ENCODE measurements around the gene ADIPOR2.
"Not testable (repeated sequence)": the region's sequence is repeated elsewhere in the genome, so short reads cannot be mapped to it uniquely, and the experiment has no call there.

Gene ADIPOR2

DNA sequence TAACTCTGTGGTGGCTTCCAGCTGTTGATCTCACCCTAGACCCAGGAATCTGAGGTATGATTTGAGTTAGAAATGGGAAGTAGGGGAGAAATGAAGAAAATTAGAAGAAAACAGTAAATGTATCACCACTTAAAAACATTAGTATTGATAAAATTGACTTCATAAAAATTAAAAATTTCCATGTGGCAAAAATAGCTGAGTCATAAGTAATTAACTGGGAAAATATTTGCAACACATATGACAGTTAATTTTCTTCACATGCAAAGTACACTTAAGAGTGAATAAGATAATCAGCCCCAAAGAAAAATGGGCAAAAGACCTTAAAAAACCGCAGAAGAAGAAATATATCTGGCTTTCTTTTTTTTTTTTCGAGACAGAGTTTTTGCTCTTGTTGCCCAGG is 25.5 kb upstream of the ADIPOR2 start:
- DNase-seq (ENCODE audit: low spot score) = no peak

GRCh38 chr12:1666215-1666614 is 24.7 kb upstream of the ADIPOR2 start:
- DNase-seq (ENCODE audit: low spot score) = no peak

- DNase-seq (ENCODE audit: low spot score) = no peak
Measured at GRCh38 chr12:1666685-1667162, 24.1 kb upstream of the ADIPOR2 start.

- DNase-seq (ENCODE audit: low spot score) = peak; percentile 32
Measured at GRCh38 chr12:1668833-1669543, 21.9 kb upstream of the ADIPOR2 start.

GRCh38 chr12:1670358-1671268 is 20.3 kb upstream of the ADIPOR2 start:
- no peak for DNase-seq (ENCODE audit: low spot score)

DNA sequence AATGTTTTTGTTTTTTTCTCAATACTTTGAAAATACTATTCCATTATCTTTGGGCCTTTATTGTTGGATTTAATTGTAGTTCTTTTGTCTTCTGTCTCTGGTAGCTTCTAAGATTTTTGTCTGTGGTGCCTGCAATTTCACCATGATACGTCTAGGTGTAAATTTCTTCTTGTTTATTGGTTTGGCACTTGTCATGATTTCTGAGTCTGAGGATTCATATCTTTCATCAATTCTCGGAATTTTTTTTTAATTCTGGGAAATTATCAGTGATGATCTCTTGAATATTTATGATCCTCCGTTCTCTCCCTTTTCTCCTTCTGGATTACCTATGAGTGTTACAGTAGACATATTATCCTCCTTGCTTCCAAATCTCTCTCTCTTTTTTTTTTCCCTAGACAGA is 14.8 kb upstream of the ADIPOR2 start:
- no peak for DNase-seq (ENCODE audit: low spot score)

DNA sequence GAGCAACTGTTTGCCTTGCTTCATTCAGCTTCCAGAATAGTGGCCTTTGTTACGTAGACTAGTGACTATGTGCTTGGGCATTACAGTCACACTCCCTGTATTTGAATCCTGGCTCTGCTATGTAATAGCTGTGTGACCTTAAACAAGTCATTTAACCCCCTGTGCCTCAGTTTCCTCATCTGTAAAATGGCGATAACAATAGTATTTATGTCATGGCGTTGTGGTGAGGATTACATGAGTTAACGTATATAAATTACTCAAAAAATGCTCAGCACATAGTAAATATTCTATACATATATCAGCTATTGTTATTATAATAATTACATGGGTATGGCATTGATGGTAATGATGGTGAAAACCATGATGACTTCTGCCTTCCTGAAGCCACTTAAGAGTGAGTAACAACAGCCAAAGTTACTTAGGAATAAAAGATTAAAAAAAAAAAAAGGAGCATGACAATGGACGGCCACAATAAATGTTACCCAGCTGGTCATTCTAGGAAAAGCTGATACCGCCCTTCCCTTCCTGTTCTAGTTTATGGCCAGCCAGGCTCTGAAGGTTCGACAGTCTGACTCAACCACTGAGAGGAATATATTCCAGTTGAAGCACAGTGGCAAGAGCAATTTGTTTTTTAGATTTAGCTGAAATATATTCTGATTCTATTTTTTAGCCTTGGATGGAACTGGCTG is 9.9 kb upstream of the ADIPOR2 start:
- DNase-seq (ENCODE audit: low spot score) = no peak

GRCh38 chr12:1681493-1681807 is 9.4 kb upstream of the ADIPOR2 start:
- DNase-seq (ENCODE audit: low spot score) = no peak

GRCh38 chr12:1688086-1688710 is 2.7 kb upstream of the ADIPOR2 start:
- no peak for DNase-seq (ENCODE audit: low spot score)

DNA sequence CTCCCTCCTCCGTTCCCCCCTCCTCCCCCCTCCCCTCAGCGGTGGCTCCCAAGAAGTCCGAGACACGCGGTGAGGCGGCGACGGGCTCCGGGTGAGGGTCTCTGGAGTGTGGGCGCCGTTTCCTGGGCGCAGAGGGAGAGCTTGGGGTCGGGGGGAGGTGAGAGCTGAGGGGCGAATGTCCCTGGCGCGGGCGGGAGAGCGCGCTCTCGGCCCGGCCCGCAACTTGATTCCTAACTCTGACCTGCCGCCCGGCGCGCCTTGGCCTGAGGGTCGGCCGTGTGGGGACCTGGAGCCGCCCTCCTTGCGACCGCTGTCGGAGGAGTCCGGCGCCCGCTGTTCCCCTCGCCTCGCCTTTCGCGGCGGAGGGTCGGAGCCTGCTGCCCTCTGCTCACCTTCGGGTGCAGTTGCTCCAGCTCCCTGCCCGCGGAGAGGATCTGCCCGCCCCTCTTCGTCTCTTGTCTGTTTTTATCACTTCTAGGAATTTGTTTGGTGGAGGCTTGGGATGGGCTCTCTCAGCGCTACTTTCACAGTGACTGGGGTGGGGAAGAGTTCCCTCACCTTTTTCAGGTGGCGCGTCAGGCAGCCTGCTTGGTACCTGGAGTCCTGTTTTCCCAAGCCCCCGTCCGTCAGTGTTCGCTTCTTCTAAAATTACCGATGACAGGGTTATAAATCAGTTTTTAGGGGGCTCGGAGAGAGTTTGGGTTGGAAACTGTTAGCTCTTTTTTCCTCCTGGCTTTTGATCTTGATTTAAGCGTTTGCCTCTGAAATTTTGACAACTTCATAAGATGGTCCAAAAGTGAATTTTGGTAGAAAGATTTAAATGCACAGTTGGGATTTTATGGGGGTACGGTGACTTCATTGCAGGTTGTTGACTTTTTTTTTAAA is 495 bp downstream of the ADIPOR2 start:
- no peak for DNase-seq (ENCODE audit: low spot score)

DNA sequence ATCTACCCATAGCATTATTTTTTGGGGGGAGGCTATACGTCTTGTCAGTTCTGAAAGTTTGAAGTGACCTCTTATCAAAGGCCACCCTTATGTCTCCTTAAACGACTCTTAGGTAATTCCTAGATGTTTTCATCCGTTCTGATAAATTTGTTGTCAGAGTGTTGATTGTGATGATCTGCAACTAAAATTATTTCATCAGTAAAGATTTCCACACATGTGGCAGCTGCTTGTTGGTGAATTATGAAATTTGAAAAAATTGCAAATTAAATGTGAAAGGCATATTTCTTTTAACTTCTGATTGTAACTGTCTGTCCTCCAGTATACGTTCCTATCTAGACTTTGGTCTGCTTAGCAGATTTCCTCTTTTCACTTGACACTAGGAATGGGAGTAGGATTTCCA is 1.4 kb downstream of the ADIPOR2 start:
- DNase-seq (ENCODE audit: low spot score) = peak; percentile 51

DNA sequence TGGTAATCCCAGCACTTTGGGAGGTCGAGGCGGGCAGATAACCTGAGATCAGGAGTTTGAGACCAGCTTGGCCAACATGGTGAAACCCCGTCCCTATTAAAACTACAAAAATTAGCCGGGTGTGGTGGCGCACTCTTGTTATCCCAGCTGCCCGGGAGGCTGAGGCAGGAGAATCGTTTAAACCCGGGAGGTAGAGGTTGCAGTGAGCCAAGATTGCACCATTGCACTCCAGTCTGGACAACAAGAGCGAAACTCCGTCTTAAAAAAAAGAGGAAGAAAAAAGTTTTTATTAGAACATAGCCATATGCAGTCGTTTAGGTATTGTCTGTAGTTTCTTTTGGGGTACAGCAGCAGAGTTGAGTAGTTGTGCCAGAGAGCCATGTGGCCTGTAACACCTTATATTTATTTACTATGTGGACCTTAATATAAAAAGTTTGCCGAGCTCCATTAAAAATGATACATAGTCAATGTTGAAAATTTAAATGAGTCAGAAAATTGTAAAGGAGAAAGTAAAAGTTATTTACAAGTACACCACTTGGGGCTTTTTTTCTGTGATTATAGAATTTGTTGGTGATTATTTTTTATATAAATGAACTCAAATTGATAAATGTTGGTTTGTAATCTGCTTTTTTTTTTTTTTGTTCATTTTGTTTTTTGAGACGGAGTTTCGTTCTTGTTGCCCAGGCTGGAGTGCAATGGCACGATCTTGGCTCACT is 2.2 kb downstream of the ADIPOR2 start:
- peak; percentile 80 for DNase-seq (ENCODE audit: low spot score)

GRCh38 chr12:1695097-1695496 is 4.2 kb downstream of the ADIPOR2 start:
- not testable (repeated sequence) for DNase-seq (ENCODE audit: low spot score)

- no peak for DNase-seq (ENCODE audit: low spot score)
Measured at GRCh38 chr12:1695886-1696670, 5.2 kb downstream of the ADIPOR2 start.

DNA sequence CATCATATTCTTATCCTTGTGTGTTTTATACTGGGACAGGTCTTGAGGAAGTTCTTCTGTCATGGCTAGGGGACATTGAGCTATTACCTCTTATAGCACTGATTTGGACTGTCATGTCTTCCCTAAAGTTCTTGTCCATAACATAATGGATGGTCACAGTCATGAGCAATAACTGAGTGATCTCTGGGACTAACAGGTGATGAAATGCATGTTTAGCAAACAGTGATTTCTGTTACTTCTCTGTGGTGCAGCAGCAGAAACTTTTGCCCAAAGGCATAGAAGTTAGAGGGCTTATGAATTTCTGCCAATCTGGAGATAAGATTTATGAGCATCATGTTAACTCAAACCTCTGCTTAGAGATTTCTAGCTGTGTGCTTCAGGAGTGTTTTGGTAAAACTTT is 5.9 kb downstream of the ADIPOR2 start:
- DNase-seq (ENCODE audit: low spot score) = no peak

DNA sequence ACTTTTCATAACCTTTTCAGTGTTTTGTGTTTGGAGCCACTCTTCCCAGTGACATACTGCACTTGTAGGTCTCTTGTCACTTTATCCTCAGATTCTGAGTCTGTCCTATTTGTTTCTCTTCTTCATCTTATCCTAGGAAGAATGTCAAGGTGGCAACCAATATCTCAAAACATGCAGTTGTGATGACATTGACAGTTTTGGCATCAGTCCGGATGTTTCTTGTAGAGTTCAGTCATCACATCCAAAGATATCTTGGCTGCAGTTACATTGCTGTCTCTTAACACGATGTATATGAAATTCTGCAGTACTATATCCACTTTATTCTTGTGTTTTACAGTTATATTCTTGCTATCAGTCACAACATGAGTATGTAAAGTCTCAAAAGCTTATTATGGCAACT is 6.4 kb downstream of the ADIPOR2 start:
- DNase-seq (ENCODE audit: low spot score) = no peak

DNA sequence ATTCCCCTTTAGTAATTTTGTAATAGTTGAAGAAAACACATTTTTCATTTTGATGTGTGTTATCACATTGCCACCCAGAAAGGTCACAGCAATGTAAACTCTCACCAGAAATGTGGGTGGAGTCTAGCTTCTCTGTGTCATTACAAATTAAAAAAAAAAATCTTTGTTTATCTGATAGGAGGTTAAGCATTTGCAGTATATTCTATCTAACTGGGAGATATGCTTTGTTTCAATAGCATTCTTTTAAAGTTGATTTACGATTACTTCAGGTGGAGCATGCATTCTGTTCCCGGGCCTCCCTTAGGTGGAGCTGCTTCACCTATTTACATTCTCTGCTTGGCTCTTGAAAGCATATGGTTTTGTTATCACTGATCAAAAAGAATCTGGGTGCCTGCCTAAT is 7.8 kb downstream of the ADIPOR2 start:
- no peak for DNase-seq (ENCODE audit: low spot score)

DNA sequence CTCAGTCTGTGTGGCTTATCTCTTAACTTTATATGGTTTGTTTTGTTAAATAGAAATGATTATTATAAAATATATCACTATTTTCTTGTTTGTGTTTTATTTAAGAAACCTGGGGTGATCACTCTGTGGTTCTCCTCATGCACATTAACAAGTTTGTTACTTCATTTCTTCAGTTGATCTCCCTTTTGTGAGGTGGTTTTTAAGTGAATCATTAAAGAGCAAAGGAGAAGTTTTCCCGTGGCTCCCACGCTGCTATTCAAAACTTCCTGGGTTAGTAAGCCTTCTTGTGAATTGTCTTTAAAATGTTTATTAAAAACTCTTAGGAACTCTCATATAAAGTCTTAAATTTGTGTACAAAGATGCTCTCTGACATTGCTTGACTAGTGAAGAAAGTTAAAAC is 11.8 kb downstream of the ADIPOR2 start:
- no peak for DNase-seq (ENCODE audit: low spot score)

DNA sequence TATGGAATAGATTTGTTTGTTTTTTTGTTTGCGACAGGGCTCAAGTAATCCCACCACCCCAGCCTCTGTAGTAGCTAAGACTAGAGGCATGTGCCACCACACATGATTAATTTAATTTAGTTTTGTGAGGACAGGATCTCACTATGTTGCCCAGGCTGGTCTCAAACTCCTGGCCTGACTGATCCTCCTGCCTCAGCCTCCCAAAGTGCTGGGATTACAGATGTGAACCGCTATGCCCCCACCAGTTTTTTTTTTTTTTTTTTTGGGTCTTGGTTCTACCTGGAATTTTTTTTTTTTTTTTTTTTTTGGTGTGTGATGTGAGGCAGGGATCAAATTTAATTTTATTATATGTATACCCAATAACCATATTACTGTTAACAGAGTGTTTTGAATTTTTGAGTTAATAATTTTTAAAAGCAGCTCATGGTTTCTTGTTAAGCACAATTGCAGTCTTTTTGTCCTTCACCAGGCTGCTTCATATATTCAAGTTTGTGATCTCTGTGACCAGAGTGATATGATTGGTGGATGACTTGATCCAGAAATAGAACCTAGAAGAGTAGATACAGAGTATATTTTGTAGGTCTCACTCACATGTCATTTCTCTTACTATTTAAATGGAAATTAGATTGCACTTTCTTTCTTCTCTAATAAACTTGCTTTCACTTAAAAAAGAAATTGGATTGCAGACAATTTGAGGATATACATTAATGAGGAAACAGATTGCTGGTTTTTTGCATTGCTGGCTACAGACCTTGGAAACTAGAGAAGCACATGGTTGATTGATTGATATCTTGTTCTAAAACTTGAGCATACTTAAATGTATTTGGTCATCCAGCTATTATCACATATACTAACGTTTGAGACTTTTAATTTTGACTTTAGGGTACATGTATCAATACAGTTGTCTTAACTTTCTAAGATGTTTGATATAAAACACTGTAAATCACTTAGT is 13.2 kb downstream of the ADIPOR2 start:
- DNase-seq (ENCODE audit: low spot score) = no peak

Measured in NAMALWA (cell line).